ENCODE results near the gene BEST2. TPM values are rescaled to one million over a fixed set of nuclear protein-coding genes. Genes with fewer than 3 reads are reported as not detected.

BEST2 gene
- total RNA-seq, 1 experiment from 2014 or later, result 3.3 TPM

DNA sequence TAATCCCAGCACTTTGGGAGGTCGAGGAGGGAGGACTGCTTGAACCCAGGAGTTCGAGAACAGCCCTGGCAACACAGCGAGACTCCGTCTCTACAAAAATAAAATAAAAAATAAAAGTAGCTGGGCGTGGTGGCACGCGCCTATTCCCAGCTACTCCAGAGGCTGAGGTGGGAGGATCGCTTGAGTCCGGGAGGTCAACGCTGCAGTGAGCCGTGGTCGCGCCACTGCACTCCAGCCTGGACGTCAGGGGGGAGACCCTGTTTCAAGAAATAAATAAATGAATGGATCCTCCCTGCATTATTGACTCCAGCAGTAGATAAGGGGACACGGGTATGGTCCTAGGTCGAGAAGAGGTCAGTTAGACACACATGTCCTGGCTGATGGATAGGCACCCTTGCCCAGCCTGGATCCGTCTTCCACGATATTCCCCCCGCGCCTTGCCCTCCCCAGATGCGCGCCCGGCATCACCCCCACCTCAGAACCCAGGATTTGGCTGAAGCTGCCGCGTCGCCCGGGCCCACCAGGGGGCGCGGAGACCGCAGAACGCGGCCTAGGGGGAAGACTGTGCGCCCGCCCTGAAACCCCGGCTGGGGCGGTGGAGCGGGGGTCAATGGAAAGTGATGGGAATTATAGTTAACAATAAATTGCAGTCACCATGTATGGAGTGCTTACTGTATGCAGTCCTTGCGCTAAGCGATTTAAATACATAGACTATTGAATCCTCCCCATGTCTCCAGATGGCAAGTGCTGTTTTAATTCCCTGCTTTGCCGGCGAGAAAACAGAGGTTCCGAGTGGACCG lies 25.8 kb downstream of the BEST2 start (continued):
- TF ChIP-seq, protein P1, sequence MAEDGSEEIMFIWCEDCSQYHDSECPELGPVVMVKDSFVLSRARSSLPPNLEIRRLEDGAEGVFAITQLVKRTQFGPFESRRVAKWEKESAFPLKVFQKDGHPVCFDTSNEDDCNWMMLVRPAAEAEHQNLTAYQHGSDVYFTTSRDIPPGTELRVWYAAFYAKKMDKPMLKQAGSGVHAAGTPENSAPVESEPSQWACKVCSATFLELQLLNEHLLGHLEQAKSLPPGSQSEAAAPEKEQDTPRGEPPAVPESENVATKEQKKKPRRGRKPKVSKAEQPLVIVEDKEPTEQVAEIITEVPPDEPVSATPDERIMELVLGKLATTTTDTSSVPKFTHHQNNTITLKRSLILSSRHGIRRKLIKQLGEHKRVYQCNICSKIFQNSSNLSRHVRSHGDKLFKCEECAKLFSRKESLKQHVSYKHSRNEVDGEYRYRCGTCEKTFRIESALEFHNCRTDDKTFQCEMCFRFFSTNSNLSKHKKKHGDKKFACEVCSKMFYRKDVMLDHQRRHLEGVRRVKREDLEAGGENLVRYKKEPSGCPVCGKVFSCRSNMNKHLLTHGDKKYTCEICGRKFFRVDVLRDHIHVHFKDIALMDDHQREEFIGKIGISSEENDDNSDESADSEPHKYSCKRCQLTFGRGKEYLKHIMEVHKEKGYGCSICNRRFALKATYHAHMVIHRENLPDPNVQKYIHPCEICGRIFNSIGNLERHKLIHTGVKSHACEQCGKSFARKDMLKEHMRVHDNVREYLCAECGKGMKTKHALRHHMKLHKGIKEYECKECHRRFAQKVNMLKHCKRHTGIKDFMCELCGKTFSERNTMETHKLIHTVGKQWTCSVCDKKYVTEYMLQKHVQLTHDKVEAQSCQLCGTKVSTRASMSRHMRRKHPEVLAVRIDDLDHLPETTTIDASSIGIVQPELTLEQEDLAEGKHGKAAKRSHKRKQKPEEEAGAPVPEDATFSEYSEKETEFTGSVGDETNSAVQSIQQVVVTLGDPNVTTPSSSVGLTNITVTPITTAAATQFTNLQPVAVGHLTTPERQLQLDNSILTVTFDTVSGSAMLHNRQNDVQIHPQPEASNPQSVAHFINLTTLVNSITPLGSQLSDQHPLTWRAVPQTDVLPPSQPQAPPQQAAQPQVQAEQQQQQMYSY (CRISPR knock-in tag; IDR thresholded peaks at IDR 0.05), result peak; percentile 72
- TF ChIP-seq GRHL2 (CRISPR knock-in tag; IDR thresholded peaks at IDR 0.05; ENCODE audit: insufficient replicate concordance, severe bottlenecking) (no peak), ZBTB21 (CRISPR knock-in tag; IDR thresholded peaks at IDR 0.05; ENCODE audit: borderline replicate concordance) (no peak), CBFB (CRISPR knock-in tag; IDR thresholded peaks at IDR 0.05; ENCODE audit: low read depth) (no peak), PRRX2 (CRISPR knock-in tag; IDR thresholded peaks at IDR 0.05) (no peak), TEAD4 (CRISPR knock-in tag; IDR thresholded peaks at IDR 0.05) (peak; percentile 15; the same call in 1 of the 2 replicates), ATF3 (CRISPR knock-in tag; conservative IDR thresholded peaks at IDR 0.05) (no peak), HMGXB4 (CRISPR knock-in tag; IDR thresholded peaks at IDR 0.05) (0 out of 2 replicates have a peak, but pooled peaks have one; percentile 48), TP53 (CRISPR knock-in tag; IDR thresholded peaks at IDR 0.05) (no peak), CREM (CRISPR knock-in tag; IDR thresholded peaks at IDR 0.05) (peak; percentile 51; the same call in 1 of the 2 replicates), GABPB1 (CRISPR knock-in tag; IDR thresholded peaks at IDR 0.05) (no peak), AR (CRISPR knock-in tag; IDR thresholded peaks at IDR 0.05) (no peak), ESRRA (CRISPR knock-in tag; IDR thresholded peaks at IDR 0.05; ENCODE audit: borderline replicate concordance) (no peak), ZMAT4 (CRISPR knock-in tag; IDR thresholded peaks at IDR 0.05) (no peak), ZNF263 (CRISPR knock-in tag; IDR thresholded peaks at IDR 0.05; ENCODE audit: low read depth) (no peak)
- TF ChIP-seq, protein P2, sequence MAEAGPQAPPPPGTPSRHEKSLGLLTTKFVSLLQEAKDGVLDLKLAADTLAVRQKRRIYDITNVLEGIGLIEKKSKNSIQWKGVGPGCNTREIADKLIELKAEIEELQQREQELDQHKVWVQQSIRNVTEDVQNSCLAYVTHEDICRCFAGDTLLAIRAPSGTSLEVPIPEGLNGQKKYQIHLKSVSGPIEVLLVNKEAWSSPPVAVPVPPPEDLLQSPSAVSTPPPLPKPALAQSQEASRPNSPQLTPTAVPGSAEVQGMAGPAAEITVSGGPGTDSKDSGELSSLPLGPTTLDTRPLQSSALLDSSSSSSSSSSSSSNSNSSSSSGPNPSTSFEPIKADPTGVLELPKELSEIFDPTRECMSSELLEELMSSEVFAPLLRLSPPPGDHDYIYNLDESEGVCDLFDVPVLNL (CRISPR knock-in tag; IDR thresholded peaks at IDR 0.05; ENCODE audit: borderline replicate concordance, low read depth), result no peak

Data from WTC11 (cell line).